ENCODE results near the gene ZNF180.
"Not testable (repeated sequence)": the region's sequence is repeated elsewhere in the genome, so short reads cannot be mapped to it uniquely, and the experiment has no call there.

Gene ZNF180

GRCh38 chr19:44498988-44499387, 1.3 kb downstream of the ZNF180 start:
- H2AFZ ChIP-seq (ENCODE audit: low read depth) = no peak overlapping the region
- H3K36me3 ChIP-seq (ENCODE audit: insufficient read depth) = peaks cover 8% of the 10 kb centered on the region
- H3K4me3 ChIP-seq (IDR thresholded peaks at IDR 0.05; ENCODE audit: insufficient read depth, low read depth, low read length) = no peak overlapping the region
- no peaks in the 10 kb centered on the region for H4K20me1 ChIP-seq (ENCODE audit: insufficient read depth)
- H3K79me2 ChIP-seq (ENCODE audit: insufficient read depth, low read depth) = peaks cover 21% of the 10 kb centered on the region
- H3K4me2 ChIP-seq = peak overlapping the region; percentile 86; the same call in 1 of the 2 replicates
- no peak overlapping the region for H3K27ac ChIP-seq
- H3K9ac ChIP-seq = no peak overlapping the region
- no peaks in the 10 kb centered on the region for H3K27me3 ChIP-seq (ENCODE audit: insufficient read depth, low read depth)
- no peak for TF ChIP-seq CTCF (conservative IDR thresholded peaks at IDR 0.05; ENCODE audit: low read depth, low read length)
- H3K4me1 ChIP-seq (ENCODE audit: low read depth, poor library complexity, severe bottlenecking) = peaks cover 7% of the 10 kb centered on the region

GRCh38 chr19:44496711-44497110, 3.6 kb downstream of the ZNF180 start:
- H3K4me2 ChIP-seq = no peak overlapping the region

GRCh38 chr19:44476559-44477408, 23.5 kb downstream of the ZNF180 start:
- no peak for TF ChIP-seq CTCF (conservative IDR thresholded peaks at IDR 0.05; ENCODE audit: low read depth, low read length)
- peaks cover 29% of the 10 kb centered on the region; the same call in 1 of the 2 replicates for H3K36me3 ChIP-seq (ENCODE audit: insufficient read depth)

More at GRCh38 chr19:44496711-44497110, 3.6 kb downstream of the ZNF180 start:
- peaks cover 10% of the 10 kb centered on the region for H3K36me3 ChIP-seq (ENCODE audit: insufficient read depth)
- no peaks in the 10 kb centered on the region for H3K27me3 ChIP-seq (ENCODE audit: insufficient read depth, low read depth)
- H3K79me2 ChIP-seq (ENCODE audit: insufficient read depth, low read depth) = peaks cover 21% of the 10 kb centered on the region
- H4K20me1 ChIP-seq (ENCODE audit: insufficient read depth) = no peaks in the 10 kb centered on the region
- H3K9ac ChIP-seq = no peak overlapping the region
- no peak overlapping the region for H3K27ac ChIP-seq
- TF ChIP-seq CTCF (conservative IDR thresholded peaks at IDR 0.05; ENCODE audit: low read depth, low read length) = no peak
- peaks cover 7% of the 10 kb centered on the region for H3K4me1 ChIP-seq (ENCODE audit: low read depth, poor library complexity, severe bottlenecking)
- no peak overlapping the region for H3K4me3 ChIP-seq (IDR thresholded peaks at IDR 0.05; ENCODE audit: insufficient read depth, low read depth, low read length)
- H2AFZ ChIP-seq (ENCODE audit: low read depth) = no peak overlapping the region

GRCh38 chr19:44468730-44469129, 31.6 kb downstream of the ZNF180 start:
- H3K4me3 ChIP-seq (IDR thresholded peaks at IDR 0.05; ENCODE audit: insufficient read depth, low read depth, low read length); H3K36me3 ChIP-seq (ENCODE audit: insufficient read depth); H3K27ac ChIP-seq; H3K27me3 ChIP-seq (ENCODE audit: insufficient read depth, low read depth); H2AFZ ChIP-seq (ENCODE audit: low read depth); H3K9ac ChIP-seq; H4K20me1 ChIP-seq (ENCODE audit: insufficient read depth); H3K4me1 ChIP-seq (ENCODE audit: low read depth, poor library complexity, severe bottlenecking); H3K4me2 ChIP-seq; H3K79me2 ChIP-seq (ENCODE audit: insufficient read depth, low read depth): not testable (repeated sequence)

More at GRCh38 chr19:44476559-44477408, 23.5 kb downstream of the ZNF180 start:
- H3K27ac ChIP-seq = no peak overlapping the region
- no peak overlapping the region for H3K4me3 ChIP-seq (IDR thresholded peaks at IDR 0.05; ENCODE audit: insufficient read depth, low read depth, low read length)
- no peaks in the 10 kb centered on the region for H3K79me2 ChIP-seq (ENCODE audit: insufficient read depth, low read depth)
- no peak overlapping the region for H3K9ac ChIP-seq
- H2AFZ ChIP-seq (ENCODE audit: low read depth) = no peak overlapping the region
- H3K27me3 ChIP-seq (ENCODE audit: insufficient read depth, low read depth) = no peaks in the 10 kb centered on the region
- no peaks in the 10 kb centered on the region for H3K4me1 ChIP-seq (ENCODE audit: low read depth, poor library complexity, severe bottlenecking)
- no peaks in the 10 kb centered on the region for H4K20me1 ChIP-seq (ENCODE audit: insufficient read depth)
- no peak overlapping the region for H3K4me2 ChIP-seq

- H3K4me3 ChIP-seq (IDR thresholded peaks at IDR 0.05; ENCODE audit: insufficient read depth, low read depth, low read length); H4K20me1 ChIP-seq (ENCODE audit: insufficient read depth); H3K27me3 ChIP-seq (ENCODE audit: insufficient read depth, low read depth); H3K4me2 ChIP-seq; H3K9ac ChIP-seq; H3K79me2 ChIP-seq (ENCODE audit: insufficient read depth, low read depth); H3K27ac ChIP-seq; H3K4me1 ChIP-seq (ENCODE audit: low read depth, poor library complexity, severe bottlenecking); H2AFZ ChIP-seq (ENCODE audit: low read depth); H3K36me3 ChIP-seq (ENCODE audit: insufficient read depth): not testable (repeated sequence)
These were observed 37.6 kb downstream of the ZNF180 start for GRCh38 chr19:44462600-44463286.

GRCh38 chr19:44456016-44456415, 44.3 kb downstream of the ZNF180 start:
- H3K79me2 ChIP-seq (ENCODE audit: insufficient read depth, low read depth); H4K20me1 ChIP-seq (ENCODE audit: insufficient read depth); H3K27ac ChIP-seq; H3K36me3 ChIP-seq (ENCODE audit: insufficient read depth); H2AFZ ChIP-seq (ENCODE audit: low read depth); H3K4me1 ChIP-seq (ENCODE audit: low read depth, poor library complexity, severe bottlenecking); H3K27me3 ChIP-seq (ENCODE audit: insufficient read depth, low read depth); H3K4me3 ChIP-seq (IDR thresholded peaks at IDR 0.05; ENCODE audit: insufficient read depth, low read depth, low read length); H3K9ac ChIP-seq; H3K4me2 ChIP-seq: not testable (repeated sequence)
